ENCODE results near the gene BBS9. TPM values are rescaled to one million over a fixed set of nuclear protein-coding genes. Genes with fewer than 3 reads are reported as not detected.

Gene BBS9
- polyA plus RNA-seq, 2 donors = 2.6 to 3.7 TPM

DNA sequence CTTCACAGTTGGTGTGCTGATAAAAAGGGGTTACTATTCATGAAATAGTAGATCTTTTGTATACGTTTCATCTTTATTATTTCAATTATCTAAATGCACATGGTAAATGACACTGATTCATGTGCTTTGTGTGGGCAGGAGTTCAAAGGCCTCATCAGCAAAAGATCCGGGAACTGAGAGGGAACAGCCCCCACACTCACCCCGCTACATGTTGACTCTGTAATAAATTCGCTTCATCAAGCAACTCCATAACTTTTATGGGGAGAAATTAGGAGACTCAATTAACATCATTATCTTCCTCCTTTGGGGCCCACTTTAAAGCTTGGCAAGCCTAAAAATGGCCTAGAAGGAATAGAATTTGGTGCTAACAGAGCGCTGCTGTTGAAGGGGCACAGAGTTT, 525.3 kb downstream of the BBS9 start:
- Histone ChIP-seq H3K36me3 (ENCODE audit: control insufficient read depth in 2 of 2, insufficient read depth in 2 of 2, low read length in 1 of 2) (no peaks in the 10 kb centered on the region), H3K9me3 (ENCODE audit: control insufficient read depth in 2 of 2, insufficient read depth in 1 of 2, low read depth in 1 of 2, low read length in 1 of 2) (no peaks in the 10 kb centered on the region), H3K4me1 (ENCODE audit: control insufficient read depth in 2 of 2, insufficient read depth in 2 of 2, low read length in 1 of 2) (no peaks in the 10 kb centered on the region), H3K27ac (ENCODE audit: low read depth in 2 of 2, low read length in 1 of 2) (no peak overlapping the region), H3K4me3 (ENCODE audit: low read depth in 1 of 2, low read length in 2 of 2) (no peak overlapping the region), H3K27me3 (ENCODE audit: control insufficient read depth in 1 of 2, insufficient read depth in 2 of 2, low read length in 2 of 2) (no peaks in the 10 kb centered on the region)
- WGBS, 2 donors = 84 to 89% methylated on average over 5 of the region's 5 CpGs

Other genes with a start within 250 kb of the BBS9 start
- 10 to 100 TPM; 12.1 to 12.5 TPM for gene KBTBD2, start 237.8 kb upstream of the BBS9 start, polyA plus RNA-seq
- gene FKBP9, start 172.1 kb upstream of the BBS9 start, polyA plus RNA-seq = 10 to 100 TPM; 15.8 to 22.6 TPM
- gene NT5C3A, start 66.8 kb upstream of the BBS9 start, polyA plus RNA-seq = 10 to 100 TPM; 13.9 to 15.9 TPM
- gene RP9, start 20.2 kb upstream of the BBS9 start, polyA plus RNA-seq = 1 to 10 TPM; 5.7 to 5.8 TPM